Memory B cell (primary cell): ENCODE measurements around the gene MEFV.
"Not testable (repeated sequence)": the region's sequence is repeated elsewhere in the genome, so short reads cannot be mapped to it uniquely, and the experiment has no call there.

Source experiments
- ATAC-seq: fragments of 150-1000 bp; cut with Tn5 transposase; 2 replicates; pipeline ENCODE4 v1.10.0; 2021; ENCODE audit warnings: low read depth, mild to moderate bottlenecking, moderate library complexity
- DNase-seq, 2 donors: peaks; one replicate each; pipeline ENCODE4 v3.0.0; 2022; ENCODE audit warnings: low spot score in 2 of 2
- H3K27ac Mint-ChIP-seq: one replicate; pipeline ENCODE4 v1.8.0; 2022; ENCODE audit warnings: mild to moderate bottlenecking, moderate library complexity, mixed read lengths
- H3K27me3 Mint-ChIP-seq: one replicate; pipeline ENCODE4 v1.8.0; 2022; ENCODE audit warnings: mixed read lengths
- H3K36me3 Mint-ChIP-seq: one replicate; pipeline ENCODE4 v1.8.0; 2022; ENCODE audit warnings: mild to moderate bottlenecking, mixed read lengths
- H3K4me1 Mint-ChIP-seq: one replicate; pipeline ENCODE4 v1.8.0; 2022; ENCODE audit warnings: mixed read lengths
- H3K4me3 Mint-ChIP-seq: one replicate; pipeline ENCODE4 v1.8.0; 2022; ENCODE audit warnings: mild to moderate bottlenecking, moderate library complexity, mixed read lengths
- H3K9me3 Mint-ChIP-seq: one replicate; pipeline ENCODE4 v1.8.0; 2022; ENCODE audit warnings: mixed read lengths

Gene MEFV

GRCh38 chr16:3215601-3216262 is 40.7 kb downstream of the MEFV start:
- peaks cover 8% of the 10 kb centered on the region for H3K27me3 Mint-ChIP-seq
- no peak overlapping the region for H3K4me3 Mint-ChIP-seq
- H3K9me3 Mint-ChIP-seq: peaks cover 26% of the 10 kb centered on the region
- peaks cover 20% of the 10 kb centered on the region for H3K4me1 Mint-ChIP-seq
- DNase-seq: no peak
- no peak for ATAC-seq
- peak overlapping the region; percentile 79 for H3K27ac Mint-ChIP-seq
- H3K36me3 Mint-ChIP-seq: peaks cover 14% of the 10 kb centered on the region

- no peak for DNase-seq
- Mint-ChIP-seq H3K9me3 (peaks cover 26% of the 10 kb centered on the region), H3K27me3 (peaks cover 12% of the 10 kb centered on the region), H3K4me3 (no peak overlapping the region), H3K4me1 (peaks cover 20% of the 10 kb centered on the region), H3K36me3 (peaks cover 14% of the 10 kb centered on the region), H3K27ac (peak overlapping the region; percentile 79)
- peak; percentile 90 for ATAC-seq
Measured at GRCh38 chr16:3214904-3215600, 41.4 kb downstream of the MEFV start.

GRCh38 chr16:3212567-3212966 is 43.9 kb downstream of the MEFV start:
- H3K36me3 Mint-ChIP-seq: peaks cover 13% of the 10 kb centered on the region
- no peak for ATAC-seq
- DNase-seq: no peak
- H3K27ac Mint-ChIP-seq: no peak overlapping the region
- peaks cover 12% of the 10 kb centered on the region for H3K27me3 Mint-ChIP-seq
- H3K4me1 Mint-ChIP-seq: peaks cover 20% of the 10 kb centered on the region
- H3K4me3 Mint-ChIP-seq: no peak overlapping the region
- H3K9me3 Mint-ChIP-seq: peaks cover 20% of the 10 kb centered on the region

GRCh38 chr16:3212006-3212405 is 44.4 kb downstream of the MEFV start:
- no peak for ATAC-seq
- no peak overlapping the region for H3K4me3 Mint-ChIP-seq
- peaks cover 15% of the 10 kb centered on the region for H3K36me3 Mint-ChIP-seq
- peaks cover 20% of the 10 kb centered on the region for H3K4me1 Mint-ChIP-seq
- no peak overlapping the region for H3K27ac Mint-ChIP-seq
- peaks cover 20% of the 10 kb centered on the region for H3K9me3 Mint-ChIP-seq
- H3K27me3 Mint-ChIP-seq: peaks cover 12% of the 10 kb centered on the region
- DNase-seq: no peak

GRCh38 chr16:3207086-3207953 is 49.1 kb downstream of the MEFV start:
- H3K4me1 Mint-ChIP-seq: no peaks in the 10 kb centered on the region

GRCh38 chr16:3205939-3206338 is 50.5 kb downstream of the MEFV start:
- not testable (repeated sequence) for DNase-seq, ATAC-seq, H3K4me3 Mint-ChIP-seq, H3K27ac Mint-ChIP-seq, H3K36me3 Mint-ChIP-seq, H3K4me1 Mint-ChIP-seq
- H3K27me3 Mint-ChIP-seq: peaks cover 17% of the 10 kb centered on the region
- H3K9me3 Mint-ChIP-seq: peaks cover 20% of the 10 kb centered on the region

More at GRCh38 chr16:3207086-3207953, 49.1 kb downstream of the MEFV start:
- Mint-ChIP-seq H3K4me3 (no peak overlapping the region), H3K27me3 (peaks cover 18% of the 10 kb centered on the region), H3K27ac (no peak overlapping the region), H3K36me3 (peaks cover 6% of the 10 kb centered on the region), H3K9me3 (peaks cover 22% of the 10 kb centered on the region)
- DNase-seq: no peak
- ATAC-seq: no peak

GRCh38 chr16:3202903-3203539 is 53.4 kb downstream of the MEFV start:
- no peak for ATAC-seq
- peaks cover 20% of the 10 kb centered on the region for H3K9me3 Mint-ChIP-seq
- H3K36me3 Mint-ChIP-seq: peaks cover 4% of the 10 kb centered on the region
- no peak overlapping the region for H3K27ac Mint-ChIP-seq
- peaks cover 19% of the 10 kb centered on the region for H3K27me3 Mint-ChIP-seq
- no peak for DNase-seq
- H3K4me3 Mint-ChIP-seq: no peak overlapping the region
- H3K4me1 Mint-ChIP-seq: no peaks in the 10 kb centered on the region

- H3K27me3 Mint-ChIP-seq: peaks cover 24% of the 10 kb centered on the region
- no peaks in the 10 kb centered on the region for H3K36me3 Mint-ChIP-seq
- DNase-seq: no peak
- H3K27ac Mint-ChIP-seq: no peak overlapping the region
- H3K4me3 Mint-ChIP-seq: no peak overlapping the region
- H3K9me3 Mint-ChIP-seq: no peaks in the 10 kb centered on the region
- no peak for ATAC-seq
- no peaks in the 10 kb centered on the region for H3K4me1 Mint-ChIP-seq
Measured at GRCh38 chr16:3198334-3199072, 57.9 kb downstream of the MEFV start.

- H3K36me3 Mint-ChIP-seq, H3K27ac Mint-ChIP-seq, H3K9me3 Mint-ChIP-seq, H3K4me3 Mint-ChIP-seq, H3K4me1 Mint-ChIP-seq, ATAC-seq, DNase-seq: not testable (repeated sequence)
- H3K27me3 Mint-ChIP-seq: peaks cover 24% of the 10 kb centered on the region
Measured at GRCh38 chr16:3197694-3198333, 58.6 kb downstream of the MEFV start.

- Mint-ChIP-seq H3K27ac (no peak overlapping the region), H3K4me1 (no peaks in the 10 kb centered on the region), H3K27me3 (peaks cover 27% of the 10 kb centered on the region), H3K9me3 (no peaks in the 10 kb centered on the region), H3K4me3 (no peak overlapping the region), H3K36me3 (no peaks in the 10 kb centered on the region)
- ATAC-seq (no peak), DNase-seq (no peak)
Measured at GRCh38 chr16:3195975-3196374, 60.5 kb downstream of the MEFV start.

- DNase-seq (no peak), ATAC-seq (no peak)
- no peak overlapping the region for H3K27ac Mint-ChIP-seq
- H3K27me3 Mint-ChIP-seq: peaks cover 29% of the 10 kb centered on the region
- H3K36me3 Mint-ChIP-seq: no peaks in the 10 kb centered on the region
- H3K4me1 Mint-ChIP-seq: peaks cover under 1% of the 10 kb centered on the region
- no peak overlapping the region for H3K4me3 Mint-ChIP-seq
- H3K9me3 Mint-ChIP-seq: no peaks in the 10 kb centered on the region
Measured at GRCh38 chr16:3194792-3195191, 61.6 kb downstream of the MEFV start.

- ATAC-seq (no peak), DNase-seq (no peak)
- no peaks in the 10 kb centered on the region for H3K36me3 Mint-ChIP-seq
- peaks cover 2% of the 10 kb centered on the region for H3K4me1 Mint-ChIP-seq
- no peak overlapping the region for H3K4me3 Mint-ChIP-seq
- no peak overlapping the region for H3K27ac Mint-ChIP-seq
- H3K9me3 Mint-ChIP-seq: no peaks in the 10 kb centered on the region
- H3K27me3 Mint-ChIP-seq: peaks cover 30% of the 10 kb centered on the region
Measured at GRCh38 chr16:3193221-3194212, 62.9 kb downstream of the MEFV start.
